Esophagus muscularis mucosa (tissue), 4 donors: ENCODE results near the gene SNX14.

Experiments
- EP300 ChIP-seq: sonication (generic); formaldehyde crosslinking; IDR thresholded peaks from one replicate; pipeline ENCODE4 v1.6.1; 2017; ENCODE audit warnings: antibody characterized with exemption
- POLR2A ChIP-seq: fragments of 450-650 bp; IDR thresholded peaks from one replicate; pipeline ENCODE4 v1.6.1; 2017; ENCODE audit warnings: antibody characterized with exemption, moderate library complexity, mild to moderate bottlenecking, low read depth
- TF ChIP-seq, protein P1 (sequence below), 3 experiments: fragments of 200-600 bp in 2 of 3; fragments of 450-650 bp in 1 of 3; sonication (generic) in 2 of 3; IDR thresholded peaks; one replicate each; pipeline ENCODE4 v1.5.1; 2017 to 2019; ENCODE audit warnings: antibody characterized with exemption in 3 of 3, mild to moderate bottlenecking in 2 of 3, moderate library complexity in 1 of 3

DNA sequence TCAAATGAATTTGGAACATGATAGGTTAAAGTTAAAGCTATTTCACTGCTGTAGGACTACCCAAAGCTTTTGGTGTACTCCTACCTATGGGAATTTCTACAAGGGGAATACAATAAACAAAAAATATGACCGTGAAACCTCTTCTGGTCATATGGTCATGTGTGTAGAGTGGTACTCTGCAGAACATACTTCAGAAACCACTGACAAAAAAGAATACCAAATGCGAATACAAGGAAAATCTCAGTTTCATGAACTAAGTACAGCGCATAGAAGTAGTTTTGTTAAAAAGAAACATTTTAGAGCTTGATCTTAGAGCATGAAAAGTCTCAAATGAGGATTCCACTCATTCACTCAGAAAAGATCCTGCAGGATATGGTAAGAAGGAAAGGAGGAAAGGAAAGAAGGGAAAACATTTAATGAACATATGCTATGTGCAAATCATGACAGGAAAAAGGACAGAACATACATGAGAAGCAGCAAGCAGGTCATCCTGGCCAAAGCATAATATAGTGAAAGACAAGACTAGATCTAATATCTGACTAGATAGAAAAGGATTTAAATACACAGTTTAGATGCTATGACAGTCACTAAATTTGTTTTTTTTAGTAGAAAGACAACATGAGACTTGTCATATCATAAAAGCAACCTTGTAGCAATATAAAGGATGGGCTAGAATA lies 36.5 kb downstream of the SNX14 start:
- TF ChIP-seq EP300 = no peak
- TF ChIP-seq, protein P1, sequence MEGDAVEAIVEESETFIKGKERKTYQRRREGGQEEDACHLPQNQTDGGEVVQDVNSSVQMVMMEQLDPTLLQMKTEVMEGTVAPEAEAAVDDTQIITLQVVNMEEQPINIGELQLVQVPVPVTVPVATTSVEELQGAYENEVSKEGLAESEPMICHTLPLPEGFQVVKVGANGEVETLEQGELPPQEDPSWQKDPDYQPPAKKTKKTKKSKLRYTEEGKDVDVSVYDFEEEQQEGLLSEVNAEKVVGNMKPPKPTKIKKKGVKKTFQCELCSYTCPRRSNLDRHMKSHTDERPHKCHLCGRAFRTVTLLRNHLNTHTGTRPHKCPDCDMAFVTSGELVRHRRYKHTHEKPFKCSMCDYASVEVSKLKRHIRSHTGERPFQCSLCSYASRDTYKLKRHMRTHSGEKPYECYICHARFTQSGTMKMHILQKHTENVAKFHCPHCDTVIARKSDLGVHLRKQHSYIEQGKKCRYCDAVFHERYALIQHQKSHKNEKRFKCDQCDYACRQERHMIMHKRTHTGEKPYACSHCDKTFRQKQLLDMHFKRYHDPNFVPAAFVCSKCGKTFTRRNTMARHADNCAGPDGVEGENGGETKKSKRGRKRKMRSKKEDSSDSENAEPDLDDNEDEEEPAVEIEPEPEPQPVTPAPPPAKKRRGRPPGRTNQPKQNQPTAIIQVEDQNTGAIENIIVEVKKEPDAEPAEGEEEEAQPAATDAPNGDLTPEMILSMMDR (IDR thresholded peaks at IDR 0.05) = no peak
- no peak for TF ChIP-seq POLR2A
